Body of pancreas (tissue), 4 donors: ENCODE results near the gene YBX1.

Experiments used
- POLR2A ChIP-seq, 3 donors: fragments of 450-650 bp; IDR thresholded peaks; one replicate each; pipeline ENCODE4 v1.6.1; 2016; ENCODE audit warnings: antibody characterized with exemption in 3 of 3, mild to moderate bottlenecking in 2 of 3
- TF ChIP-seq, protein P1 (sequence below), 7 experiments: fragments of 450-650 bp in 4 of 7; fragments of 200-600 bp in 3 of 7; sonication (generic) in 3 of 7; IDR thresholded peaks; one replicate each; pipeline ENCODE4 v1.5.1; 2016 to 2019; ENCODE audit warnings: antibody characterized with exemption in 7 of 7

DNA sequence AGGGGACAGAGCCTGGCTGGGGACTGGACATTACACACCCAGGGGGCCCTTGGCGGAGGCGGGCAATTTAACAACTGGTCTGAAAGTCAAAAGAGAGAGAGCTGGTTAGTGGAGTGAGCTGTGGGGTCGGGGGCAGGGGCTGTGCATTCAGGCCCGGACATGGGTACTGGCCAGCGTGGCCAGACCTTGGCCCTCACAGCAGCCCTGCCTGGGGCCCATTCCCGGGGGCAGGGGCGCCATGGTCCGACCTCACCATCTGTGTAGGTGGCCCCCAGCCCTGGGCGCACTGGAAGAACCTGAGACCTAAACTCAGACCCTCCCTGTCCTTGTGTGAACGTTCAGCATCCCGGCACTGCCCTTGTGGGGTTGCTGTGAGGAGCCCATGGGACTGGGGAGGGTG is 52.8 kb downstream of the YBX1 start:
- TF ChIP-seq, protein P1, sequence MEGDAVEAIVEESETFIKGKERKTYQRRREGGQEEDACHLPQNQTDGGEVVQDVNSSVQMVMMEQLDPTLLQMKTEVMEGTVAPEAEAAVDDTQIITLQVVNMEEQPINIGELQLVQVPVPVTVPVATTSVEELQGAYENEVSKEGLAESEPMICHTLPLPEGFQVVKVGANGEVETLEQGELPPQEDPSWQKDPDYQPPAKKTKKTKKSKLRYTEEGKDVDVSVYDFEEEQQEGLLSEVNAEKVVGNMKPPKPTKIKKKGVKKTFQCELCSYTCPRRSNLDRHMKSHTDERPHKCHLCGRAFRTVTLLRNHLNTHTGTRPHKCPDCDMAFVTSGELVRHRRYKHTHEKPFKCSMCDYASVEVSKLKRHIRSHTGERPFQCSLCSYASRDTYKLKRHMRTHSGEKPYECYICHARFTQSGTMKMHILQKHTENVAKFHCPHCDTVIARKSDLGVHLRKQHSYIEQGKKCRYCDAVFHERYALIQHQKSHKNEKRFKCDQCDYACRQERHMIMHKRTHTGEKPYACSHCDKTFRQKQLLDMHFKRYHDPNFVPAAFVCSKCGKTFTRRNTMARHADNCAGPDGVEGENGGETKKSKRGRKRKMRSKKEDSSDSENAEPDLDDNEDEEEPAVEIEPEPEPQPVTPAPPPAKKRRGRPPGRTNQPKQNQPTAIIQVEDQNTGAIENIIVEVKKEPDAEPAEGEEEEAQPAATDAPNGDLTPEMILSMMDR (IDR thresholded peaks at IDR 0.05), result no peak
- TF ChIP-seq POLR2A (IDR thresholded peaks at IDR 0.05), result no peak
